Suppressor macrophage treated with lipopolysaccharide for 4 hours (primary cell): ENCODE data around the gene TGFB1I1.
A peak's percentile ranks its signal among the peaks of the same experiment; 100 is the strongest.
"Not testable (repeated sequence)": the region's sequence is repeated elsewhere in the genome, so short reads cannot be mapped to it uniquely, and the experiment has no call there.

Source experiments
- DNase-seq: peaks from one replicate; pipeline ENCODE4 v3.0.0-alpha.2; 2020

The TGFB1I1 gene

DNA sequence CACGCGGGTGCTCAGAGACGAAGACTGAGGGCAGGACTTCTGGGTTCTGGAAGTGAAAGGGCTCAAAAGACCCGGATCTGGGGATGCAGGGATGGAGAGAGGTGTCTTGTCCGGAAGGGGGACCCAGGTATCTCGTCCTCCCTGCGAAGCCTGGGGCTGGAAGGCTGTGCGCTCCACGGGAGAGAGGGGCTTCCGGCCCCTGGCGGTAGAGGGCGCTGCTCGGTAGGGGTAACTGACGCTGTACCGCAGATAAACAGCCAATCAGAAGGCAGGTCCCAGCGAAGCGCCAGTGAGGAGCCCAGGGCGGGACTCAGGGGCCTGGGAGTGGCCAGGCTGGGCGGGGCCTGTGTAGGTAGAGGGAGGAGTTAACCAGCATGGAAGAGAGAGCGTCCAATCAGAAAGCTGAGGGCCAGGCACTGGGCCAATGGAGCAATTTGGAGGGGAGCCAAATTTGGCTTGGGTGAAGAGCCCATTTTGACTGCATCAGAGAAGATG lies 804 bp downstream of the TGFB1I1 start:
- peak; percentile 41 for DNase-seq

GRCh38 chr16:31473264-31473984 lies 1.5 kb downstream of the TGFB1I1 start:
- no peak for DNase-seq

- no peak for DNase-seq
These were observed 2.3 kb downstream of the TGFB1I1 start for GRCh38 chr16:31474173-31474714.

DNA sequence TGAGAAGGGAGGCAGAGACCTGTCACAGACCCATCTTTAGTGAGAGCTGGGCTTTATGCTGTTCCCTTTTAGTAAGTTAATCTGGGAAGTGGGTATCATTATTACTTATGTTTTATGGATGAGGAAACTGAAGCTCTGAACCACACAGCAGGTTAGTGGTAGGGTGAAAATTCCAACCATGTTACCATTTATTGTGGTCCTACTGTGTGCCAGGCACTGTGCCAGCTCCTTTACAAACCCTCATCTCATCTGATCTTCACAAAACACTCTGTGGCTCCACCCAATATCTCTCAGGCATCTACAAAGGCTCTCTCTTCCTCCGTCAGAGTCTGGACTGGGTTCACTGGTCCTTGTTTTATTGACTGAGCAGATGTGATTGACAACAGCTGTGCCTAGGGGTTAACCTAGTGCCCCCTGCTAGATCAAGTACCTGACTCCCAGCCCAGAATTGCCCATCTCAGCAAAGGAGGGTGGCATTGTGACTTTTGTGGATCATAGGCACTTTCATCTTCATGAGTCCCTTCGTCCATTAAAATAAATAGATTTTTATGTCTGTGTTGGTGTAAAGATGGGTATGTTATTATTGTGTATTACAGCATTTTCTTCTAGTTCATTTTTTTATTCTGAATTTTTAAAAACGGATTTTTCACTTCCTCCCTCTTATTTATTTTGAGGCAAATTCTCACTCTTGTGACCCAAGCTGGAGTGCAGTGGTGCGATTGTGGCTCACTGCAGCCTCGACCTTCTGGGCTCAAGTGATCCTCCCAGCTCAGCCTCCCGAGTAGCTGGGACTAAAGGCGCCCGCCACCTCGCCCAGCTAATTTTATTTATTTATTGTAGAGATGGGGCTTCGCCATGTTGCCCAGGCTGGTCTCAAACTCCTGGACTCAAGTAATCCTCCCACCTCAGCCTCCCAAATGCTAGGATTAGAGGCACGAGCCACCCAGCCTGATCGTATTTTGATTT lies 3.1 kb downstream of the TGFB1I1 start:
- DNase-seq = no peak

DNA sequence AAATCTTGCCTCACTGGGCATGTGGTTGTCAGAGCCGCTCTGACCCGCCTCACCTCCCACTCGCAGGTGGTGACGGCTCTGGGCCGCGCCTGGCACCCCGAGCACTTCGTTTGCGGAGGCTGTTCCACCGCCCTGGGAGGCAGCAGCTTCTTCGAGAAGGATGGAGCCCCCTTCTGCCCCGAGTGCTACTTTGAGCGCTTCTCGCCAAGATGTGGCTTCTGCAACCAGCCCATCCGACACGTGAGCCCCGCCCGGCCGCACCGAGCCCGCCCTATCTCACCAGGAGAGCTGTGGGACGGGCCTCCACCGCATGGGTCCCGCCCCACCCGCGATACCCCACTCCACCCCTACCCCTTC lies 4.0 kb downstream of the TGFB1I1 start:
- DNase-seq = no peak

- DNase-seq = peak; percentile 74
These were observed 4.6 kb downstream of the TGFB1I1 start for GRCh38 chr16:31476303-31477219.

DNA sequence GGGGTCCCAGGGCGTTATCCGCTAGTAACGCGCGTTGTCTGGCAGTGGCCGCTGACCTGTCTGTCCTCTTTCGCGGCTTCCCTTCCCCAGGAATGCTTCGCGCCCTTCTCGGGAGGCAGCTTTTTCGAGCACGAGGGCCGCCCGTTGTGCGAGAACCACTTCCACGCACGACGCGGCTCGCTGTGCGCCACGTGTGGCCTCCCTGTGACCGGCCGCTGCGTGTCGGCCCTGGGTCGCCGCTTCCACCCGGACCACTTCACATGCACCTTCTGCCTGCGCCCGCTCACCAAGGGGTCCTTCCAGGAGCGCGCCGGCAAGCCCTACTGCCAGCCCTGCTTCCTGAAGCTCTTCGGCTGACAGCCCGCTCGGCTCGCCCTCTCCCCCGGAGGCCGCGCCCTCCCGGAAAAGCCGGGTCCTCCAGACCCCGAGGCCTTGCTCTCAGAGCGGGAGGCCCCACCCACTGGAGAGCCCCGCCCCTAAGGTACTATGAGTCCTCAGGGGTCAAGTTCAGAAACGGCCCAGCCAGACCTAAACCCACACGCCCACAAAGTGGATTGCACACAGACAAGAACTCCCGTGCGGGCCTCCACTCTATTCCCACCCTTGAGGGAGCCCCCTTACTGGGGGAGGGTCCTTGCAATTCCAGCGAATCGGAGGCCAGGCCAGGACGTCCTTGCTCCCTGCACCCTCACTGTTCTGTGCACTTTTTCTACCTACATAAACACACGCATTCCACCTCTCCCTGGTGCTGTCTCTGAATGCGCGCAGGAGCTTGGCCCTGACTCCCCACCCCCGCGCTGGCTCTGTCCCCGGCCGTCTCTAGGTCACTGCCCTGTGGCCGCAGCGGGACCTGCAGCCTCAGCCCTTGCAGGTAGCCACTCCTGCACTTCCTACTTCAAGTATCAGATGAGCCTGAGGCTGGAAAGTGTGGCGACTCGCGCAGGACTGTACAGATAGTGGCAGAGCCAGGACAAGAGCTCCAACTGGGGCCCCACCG lies 5.6 kb downstream of the TGFB1I1 start:
- no peak for DNase-seq

GRCh38 chr16:31478956-31479355 lies 7.0 kb downstream of the TGFB1I1 start:
- no peak for DNase-seq

GRCh38 chr16:31479751-31480150 lies 7.8 kb downstream of the TGFB1I1 start:
- no peak for DNase-seq

GRCh38 chr16:31480851-31481536 lies 9.0 kb downstream of the TGFB1I1 start:
- no peak for DNase-seq

DNA sequence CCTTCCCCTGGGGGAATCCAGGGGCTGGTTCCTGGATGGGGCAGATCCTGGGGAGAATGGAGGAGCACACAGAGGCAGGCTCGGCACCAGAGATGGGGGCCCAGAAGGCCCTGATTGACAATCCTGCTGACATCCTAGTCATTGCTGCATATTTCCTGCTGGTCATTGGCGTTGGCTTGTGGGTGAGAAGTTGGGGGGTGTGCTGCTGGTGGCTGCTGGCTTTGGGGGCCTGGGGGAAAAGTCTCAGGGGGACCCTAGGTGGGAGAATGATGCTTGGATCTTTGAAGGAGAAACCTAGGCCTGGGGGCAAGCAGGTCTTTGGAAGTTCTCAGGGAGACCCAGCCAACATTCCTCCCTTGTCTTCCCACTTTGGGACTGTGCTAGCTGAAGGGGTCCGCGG lies 11.1 kb downstream of the TGFB1I1 start, which contains the start of gene SLC5A2:
Gene SLC5A2 (plus strand): TSS at position 43 of the 400 bp plus-strand sequence. CDS start 14 bp downstream, at position 57.
- DNase-seq = no peak

DNA sequence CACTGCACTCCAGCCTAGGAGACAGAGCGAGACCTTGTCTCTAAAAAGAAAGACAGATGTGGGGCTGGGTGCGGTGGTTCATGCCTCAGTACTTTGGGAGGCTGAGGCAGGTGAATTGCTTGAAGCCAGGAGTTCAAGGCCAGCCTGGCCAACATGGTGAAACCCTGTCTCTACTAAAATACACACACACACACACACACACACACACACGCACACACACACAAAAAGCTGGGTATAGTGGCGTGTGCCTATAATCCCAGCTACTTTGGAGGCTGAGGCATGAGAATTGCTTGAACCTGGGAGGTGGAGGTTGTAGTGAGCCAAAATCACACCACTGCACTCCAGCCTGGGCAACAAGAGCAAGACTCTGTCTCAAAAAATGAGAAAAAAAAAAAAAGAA lies 12.1 kb downstream of the TGFB1I1 start:
- DNase-seq = not testable (repeated sequence)

GRCh38 chr16:31484491-31485171 lies 12.7 kb downstream of the TGFB1I1 start:
- no peak for DNase-seq

GRCh38 chr16:31485571-31485970 lies 13.6 kb downstream of the TGFB1I1 start:
- DNase-seq = no peak

DNA sequence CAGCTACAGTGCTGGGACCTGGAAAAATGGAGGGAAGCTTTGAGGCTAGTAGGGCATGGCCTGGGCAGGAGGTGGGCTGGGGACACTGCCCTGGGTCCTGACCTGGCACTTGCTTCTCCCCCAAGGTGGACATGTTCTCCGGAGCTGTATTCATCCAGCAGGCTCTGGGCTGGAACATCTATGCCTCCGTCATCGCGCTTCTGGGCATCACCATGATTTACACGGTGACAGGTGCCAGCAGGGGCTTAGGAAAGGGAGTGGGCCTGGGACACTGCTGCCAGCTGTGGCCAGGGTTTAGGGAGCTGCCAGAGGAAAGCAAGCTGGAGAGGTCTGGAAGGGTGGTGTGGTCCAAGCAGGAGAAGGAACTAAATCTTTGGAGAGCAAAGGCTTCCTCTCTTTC lies 14.1 kb downstream of the TGFB1I1 start:
- DNase-seq = no peak

DNA sequence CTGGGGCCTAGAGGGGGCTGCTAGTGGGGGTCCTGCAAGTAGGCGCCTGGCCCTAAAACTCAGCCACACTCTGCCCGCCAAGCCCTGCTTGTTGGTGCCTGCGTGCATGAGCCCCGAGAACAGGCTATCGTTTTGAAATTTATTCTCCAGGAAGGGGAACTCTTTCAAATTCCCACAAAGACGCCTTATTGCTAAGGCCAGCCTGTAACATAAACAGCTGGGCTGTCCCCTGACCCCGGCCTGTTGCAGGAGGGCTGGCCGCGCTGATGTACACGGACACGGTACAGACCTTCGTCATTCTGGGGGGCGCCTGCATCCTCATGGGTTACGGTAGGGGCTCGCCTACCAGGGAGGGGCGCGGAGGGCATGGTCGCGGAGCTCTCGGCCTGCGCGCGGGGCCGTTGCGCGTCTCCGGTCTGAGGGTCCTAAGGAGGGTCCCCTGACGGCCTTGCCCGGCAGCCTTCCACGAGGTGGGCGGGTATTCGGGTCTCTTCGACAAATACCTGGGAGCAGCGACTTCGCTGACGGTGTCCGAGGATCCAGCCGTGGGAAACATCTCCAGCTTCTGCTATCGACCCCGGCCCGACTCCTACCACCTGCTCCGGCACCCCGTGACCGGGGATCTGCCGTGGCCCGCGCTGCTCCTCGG lies 15.2 kb downstream of the TGFB1I1 start:
- DNase-seq = no peak

DNA sequence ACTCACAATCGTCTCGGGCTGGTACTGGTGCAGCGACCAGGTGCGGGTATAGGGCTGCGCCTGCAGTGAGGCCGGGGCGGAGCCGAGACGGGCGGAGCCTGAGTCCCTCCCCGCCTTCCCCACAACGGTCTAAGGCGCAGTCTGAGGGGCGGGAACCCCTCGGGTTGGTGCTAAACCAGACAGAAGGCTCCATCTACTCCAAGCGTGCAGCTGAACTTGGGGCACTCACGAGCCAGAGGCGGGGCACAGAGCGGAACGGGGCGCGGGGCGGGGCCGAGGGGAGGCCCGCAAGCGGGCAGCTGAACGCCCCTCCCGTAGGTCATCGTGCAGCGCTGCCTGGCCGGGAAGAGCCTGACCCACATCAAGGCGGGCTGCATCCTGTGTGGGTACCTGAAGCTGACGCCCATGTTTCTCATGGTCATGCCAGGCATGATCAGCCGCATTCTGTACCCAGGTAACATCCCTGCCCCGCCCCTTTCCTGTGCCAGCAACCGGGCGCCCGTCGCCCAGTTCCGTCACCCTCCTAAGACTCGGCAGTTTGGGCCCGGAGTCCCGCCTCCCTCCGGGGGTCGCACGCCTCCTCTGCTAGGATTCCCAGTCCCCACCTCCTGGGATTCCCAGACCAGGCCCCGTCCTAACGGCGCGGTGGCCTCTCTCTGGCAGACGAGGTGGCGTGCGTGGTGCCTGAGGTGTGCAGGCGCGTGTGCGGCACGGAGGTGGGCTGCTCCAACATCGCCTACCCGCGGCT lies 15.9 kb downstream of the TGFB1I1 start:
- no peak for DNase-seq

DNA sequence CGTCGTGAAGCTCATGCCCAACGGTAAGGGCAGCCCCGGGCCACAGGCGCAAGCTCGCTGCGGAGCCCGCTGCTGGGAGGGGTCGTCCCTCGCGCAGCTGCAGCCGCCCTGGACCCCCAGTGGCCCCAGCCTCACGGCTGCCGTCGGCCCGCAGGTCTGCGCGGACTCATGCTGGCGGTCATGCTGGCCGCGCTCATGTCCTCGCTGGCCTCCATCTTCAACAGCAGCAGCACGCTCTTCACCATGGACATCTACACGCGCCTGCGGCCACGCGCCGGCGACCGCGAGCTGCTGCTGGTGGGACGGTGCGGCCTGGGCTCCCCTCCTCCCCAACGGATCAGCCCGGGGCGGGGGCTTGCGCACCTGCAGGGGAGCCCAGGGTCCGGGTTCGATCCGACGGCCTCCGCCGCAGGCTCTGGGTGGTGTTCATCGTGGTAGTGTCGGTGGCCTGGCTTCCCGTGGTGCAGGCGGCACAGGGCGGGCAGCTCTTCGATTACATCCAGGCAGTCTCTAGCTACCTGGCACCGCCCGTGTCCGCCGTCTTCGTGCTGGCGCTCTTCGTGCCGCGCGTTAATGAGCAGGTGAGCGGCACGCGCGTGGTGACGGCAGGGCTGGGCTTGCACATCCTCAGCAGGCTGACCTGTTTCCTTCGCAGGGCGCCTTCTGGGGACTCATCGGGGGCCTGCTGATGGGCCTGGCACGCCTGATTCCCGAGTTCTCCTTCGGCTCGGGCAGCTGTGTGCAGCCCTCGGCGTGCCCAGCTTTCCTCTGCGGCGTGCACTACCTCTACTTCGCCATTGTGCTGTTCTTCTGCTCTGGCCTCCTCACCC lies 16.7 kb downstream of the TGFB1I1 start:
- no peak for DNase-seq
